ENCODE results near the gene MOB4.

DNA sequence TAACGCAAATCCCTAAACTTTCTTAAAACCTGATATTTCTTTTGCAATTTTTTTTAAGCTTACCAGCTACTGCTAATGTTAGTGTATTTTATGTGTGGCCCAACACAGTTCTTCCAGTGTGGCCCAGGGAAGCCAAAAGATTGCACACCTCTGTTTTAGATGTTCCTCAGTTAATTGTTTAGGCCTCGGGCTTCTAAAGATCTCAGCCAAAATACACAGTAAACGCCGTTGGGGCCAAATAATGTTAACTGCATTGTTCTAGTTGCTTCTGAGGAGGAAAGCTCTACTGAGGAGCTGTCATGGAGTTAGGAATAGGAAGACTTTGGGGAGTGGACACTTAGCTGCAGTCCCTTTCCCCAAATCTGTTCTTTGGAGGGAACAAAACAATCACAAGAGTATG is 13.7 kb upstream of the MOB4 start:
- TF ChIP-seq, protein P1, sequence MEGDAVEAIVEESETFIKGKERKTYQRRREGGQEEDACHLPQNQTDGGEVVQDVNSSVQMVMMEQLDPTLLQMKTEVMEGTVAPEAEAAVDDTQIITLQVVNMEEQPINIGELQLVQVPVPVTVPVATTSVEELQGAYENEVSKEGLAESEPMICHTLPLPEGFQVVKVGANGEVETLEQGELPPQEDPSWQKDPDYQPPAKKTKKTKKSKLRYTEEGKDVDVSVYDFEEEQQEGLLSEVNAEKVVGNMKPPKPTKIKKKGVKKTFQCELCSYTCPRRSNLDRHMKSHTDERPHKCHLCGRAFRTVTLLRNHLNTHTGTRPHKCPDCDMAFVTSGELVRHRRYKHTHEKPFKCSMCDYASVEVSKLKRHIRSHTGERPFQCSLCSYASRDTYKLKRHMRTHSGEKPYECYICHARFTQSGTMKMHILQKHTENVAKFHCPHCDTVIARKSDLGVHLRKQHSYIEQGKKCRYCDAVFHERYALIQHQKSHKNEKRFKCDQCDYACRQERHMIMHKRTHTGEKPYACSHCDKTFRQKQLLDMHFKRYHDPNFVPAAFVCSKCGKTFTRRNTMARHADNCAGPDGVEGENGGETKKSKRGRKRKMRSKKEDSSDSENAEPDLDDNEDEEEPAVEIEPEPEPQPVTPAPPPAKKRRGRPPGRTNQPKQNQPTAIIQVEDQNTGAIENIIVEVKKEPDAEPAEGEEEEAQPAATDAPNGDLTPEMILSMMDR (IDR thresholded peaks at IDR 0.05; ENCODE audit: poor library complexity, severe bottlenecking), result no peak
- TF ChIP-seq RAD21 (conservative IDR thresholded peaks at IDR 0.05) (no peak), POLR2AphosphoS5 (IDR thresholded peaks at IDR 0.05) (no peak)
